ENCODE data around the gene ADAM19. TPM values are rescaled to one million over a fixed set of nuclear protein-coding genes. Genes with fewer than 3 reads are reported as not detected.

The ADAM19 gene
- total and polyA plus RNA-seq, 2 donors from 2014 or later: 0.88 to 9.2 TPM

GRCh38 chr5:157570531-157571200 is 4.9 kb downstream of the ADAM19 start:
- no peak for TF ChIP-seq CTCF (IDR thresholded peaks at IDR 0.05; ENCODE audit: borderline replicate concordance, extremely low read depth, insufficient read depth)
- H3K9ac ChIP-seq (ENCODE audit: low read length in 3 of 3): no peak overlapping the region
- intact Hi-C loops (cut with DNase I): no loop called here

GRCh38 chr5:157568720-157569119 is 6.9 kb downstream of the ADAM19 start:
- Histone ChIP-seq H3K4me1 (ENCODE audit: control insufficient read depth in 2 of 3, insufficient read depth in 2 of 3, low read depth in 1 of 3, low read length in 3 of 3) (peaks cover 0 to 6% (median 0%) of the 10 kb centered on the region in 3 donors), H3K9me3 (ENCODE audit: control insufficient read depth in 2 of 3, insufficient read depth in 1 of 3, low read length in 3 of 3) (no peaks in the 10 kb centered on the region), H3K36me3 (ENCODE audit: control insufficient read depth in 2 of 3, insufficient read depth in 3 of 3, low read length in 3 of 3) (no peaks in the 10 kb centered on the region), H3K4me3 (ENCODE audit: low read length in 3 of 3) (no peak overlapping the region), H3K9ac (ENCODE audit: low read length in 3 of 3) (no peak overlapping the region), H3K27me3 (ENCODE audit: control insufficient read depth, insufficient read depth, low read length) (no peaks in the 10 kb centered on the region), H3K27ac (ENCODE audit: low read depth in 2 of 2, low read length in 2 of 2) (no peak overlapping the region)
- intact Hi-C loops (cut with DNase I): no loop called here
- no peak for DNase-seq
- FAIRE-seq: no peak
- TF ChIP-seq CTCF (IDR thresholded peaks at IDR 0.05; ENCODE audit: borderline replicate concordance, extremely low read depth, insufficient read depth): no peak

More at GRCh38 chr5:157570531-157571200, 4.9 kb downstream of the ADAM19 start:
- peaks cover 0 to 10% (median 0%) of the 10 kb centered on the region in 3 donors for H3K4me1 ChIP-seq (ENCODE audit: control insufficient read depth in 2 of 3, insufficient read depth in 2 of 3, low read depth in 1 of 3, low read length in 3 of 3)
- DNase-seq (no peak), FAIRE-seq (no peak)
- no peaks in the 10 kb centered on the region for H3K36me3 ChIP-seq (ENCODE audit: control insufficient read depth in 2 of 3, insufficient read depth in 3 of 3, low read length in 3 of 3)
- H3K27me3 ChIP-seq (ENCODE audit: control insufficient read depth, insufficient read depth, low read length): no peaks in the 10 kb centered on the region
- no peaks in the 10 kb centered on the region for H3K9me3 ChIP-seq (ENCODE audit: control insufficient read depth in 2 of 3, insufficient read depth in 1 of 3, low read length in 3 of 3)
- H3K4me3 ChIP-seq (ENCODE audit: low read length in 3 of 3): no peak overlapping the region
- H3K27ac ChIP-seq (ENCODE audit: low read depth in 2 of 2, low read length in 2 of 2): no peak overlapping the region

GRCh38 chr5:157568222-157568621 is 7.4 kb downstream of the ADAM19 start:
- Histone ChIP-seq H3K4me1 (ENCODE audit: control insufficient read depth in 2 of 3, insufficient read depth in 2 of 3, low read depth in 1 of 3, low read length in 3 of 3) (peaks cover 0 to 11% (median 0%) of the 10 kb centered on the region in 3 donors), H3K9me3 (ENCODE audit: control insufficient read depth in 2 of 3, insufficient read depth in 1 of 3, low read length in 3 of 3) (no peaks in the 10 kb centered on the region), H3K9ac (ENCODE audit: low read length in 3 of 3) (no peak overlapping the region), H3K36me3 (ENCODE audit: control insufficient read depth in 2 of 3, insufficient read depth in 3 of 3, low read length in 3 of 3) (no peaks in the 10 kb centered on the region), H3K27ac (ENCODE audit: low read depth in 2 of 2, low read length in 2 of 2) (no peak overlapping the region), H3K4me3 (ENCODE audit: low read length in 3 of 3) (no peak overlapping the region), H3K27me3 (ENCODE audit: control insufficient read depth, insufficient read depth, low read length) (no peaks in the 10 kb centered on the region)
- intact Hi-C loops (cut with DNase I): no loop called here
- no peak for TF ChIP-seq CTCF (IDR thresholded peaks at IDR 0.05; ENCODE audit: borderline replicate concordance, extremely low read depth, insufficient read depth)
- DNase-seq: no peak
- FAIRE-seq: no peak
